SK-N-DZ (cell line): ENCODE data around the gene NME1.

Experiments
- DNase-seq: peaks from one replicate; pipeline ENCODE4 v3.0.0-alpha.2; 2015; ENCODE audit warnings: low spot score

Gene NME1

GRCh38 chr17:51189162-51189561, 35.8 kb downstream of the NME1 start:
- no peak for DNase-seq

- DNase-seq, result no peak
These were observed 36.3 kb downstream of the NME1 start for GRCh38 chr17:51189628-51190027.

GRCh38 chr17:51191895-51192294, 38.5 kb downstream of the NME1 start:
- no peak for DNase-seq

GRCh38 chr17:51197754-51198153, 44.4 kb downstream of the NME1 start:
- no peak for DNase-seq

- DNase-seq, result no peak
These were observed 46.9 kb downstream of the NME1 start for GRCh38 chr17:51200295-51200694.

GRCh38 chr17:51200846-51201245, 47.5 kb downstream of the NME1 start:
- DNase-seq, result no peak

GRCh38 chr17:51203838-51204237, 50.5 kb downstream of the NME1 start:
- peak; percentile 44 for DNase-seq
